HG03575 (cell line): Measurements from ENCODE around the gene TRMT10C.
"Not testable (repeated sequence)": the region's sequence is repeated elsewhere in the genome, so short reads cannot be mapped to it uniquely, and the experiment has no call there.

Experiments used
- ATAC-seq: cut with Tn5 transposase; IDR thresholded peaks from one replicate; pipeline ENCODE4 v1.9.1; 2021; ENCODE audit not compliant: unreplicated experiment, insufficient number of reproducible peaks, low FRiP score; ENCODE audit errors: extremely low read depth

Gene TRMT10C

GRCh38 chr3:101561630-101562328 lies at the start of gene TRMT10C:
Gene TRMT10C (plus strand): TSS chr3:101561868. CDS start chr3:101564782, 2,914 bp downstream.
- peak; percentile 91 for ATAC-seq

DNA sequence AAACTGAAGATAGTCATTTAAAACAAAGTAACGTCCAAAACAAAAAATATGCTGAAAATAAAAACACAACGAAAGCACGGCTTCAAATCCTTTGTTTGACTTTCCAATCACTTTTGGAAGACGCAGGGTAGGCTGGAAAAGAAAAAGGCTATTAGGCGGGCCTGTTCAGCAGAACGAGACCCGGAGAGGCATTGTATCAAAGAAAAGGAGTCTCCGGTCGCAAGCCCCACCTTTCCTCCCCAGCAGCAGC lies 49.3 kb upstream of the TRMT10C start:
- ATAC-seq, result no peak

- no peak for ATAC-seq
These were observed 48.8 kb upstream of the TRMT10C start, which contains the start of gene SENP7 for GRCh38 chr3:101512646-101513418. Gene SENP7 (minus strand): TSS chr3:101513212. CDS start chr3:101513130, 82 bp downstream.

- no peak for ATAC-seq
These were observed 48.2 kb upstream of the TRMT10C start for GRCh38 chr3:101513419-101513986.

DNA sequence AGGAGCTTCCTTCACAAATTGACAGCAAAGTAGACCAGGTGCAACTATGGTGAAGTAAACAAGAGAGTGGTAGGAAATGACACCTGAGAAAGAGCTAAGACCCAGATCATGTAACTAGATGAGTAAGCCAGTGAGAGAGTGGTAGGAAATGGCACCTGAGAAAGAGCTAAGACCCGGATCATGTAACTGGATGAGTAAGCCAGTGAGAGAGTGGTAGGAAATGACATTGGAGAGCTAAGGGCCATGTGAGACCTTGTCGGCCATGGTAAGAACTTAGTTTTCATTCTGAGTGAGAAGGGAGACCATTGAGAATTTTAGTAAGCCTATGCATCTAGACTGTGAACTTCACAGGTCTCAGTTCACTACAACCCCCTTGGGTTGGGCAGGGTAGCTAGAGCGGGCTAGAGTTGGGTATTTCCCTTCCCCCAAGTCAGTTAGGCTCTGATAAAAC lies 43.2 kb upstream of the TRMT10C start:
- peak; percentile 97 for ATAC-seq

DNA sequence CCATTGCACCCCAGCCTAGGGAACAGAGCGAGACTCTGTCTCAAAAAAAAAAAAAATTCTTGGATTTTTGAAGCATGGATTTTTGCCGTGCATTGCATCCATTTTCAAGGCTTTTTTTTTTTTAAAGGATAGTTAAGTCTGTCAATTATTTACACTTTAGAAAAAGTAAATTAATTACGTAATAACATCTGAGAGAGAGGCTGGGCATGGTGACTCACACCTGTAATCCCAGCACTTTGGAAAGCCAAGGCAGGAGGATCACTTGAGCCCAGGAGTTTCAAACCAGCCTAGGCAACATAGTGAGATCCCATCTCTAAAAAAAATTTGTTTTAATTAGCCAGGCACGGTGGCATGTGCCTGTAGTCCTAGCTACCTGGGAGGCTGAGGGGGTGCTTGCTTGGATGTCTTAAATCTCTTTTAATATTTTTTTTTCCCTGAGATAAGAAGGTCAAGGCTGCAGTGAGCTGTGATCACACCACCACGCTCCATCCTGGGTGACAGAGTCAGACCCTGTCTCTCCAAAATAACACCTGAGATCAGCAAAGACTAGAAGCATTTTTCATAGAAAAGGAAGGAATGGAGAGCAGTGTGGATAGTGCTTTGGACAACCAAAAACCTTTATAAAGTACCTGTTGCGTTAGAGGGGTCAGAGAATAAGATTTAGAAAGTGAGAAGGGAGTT lies 41.8 kb upstream of the TRMT10C start:
- ATAC-seq, result no peak

GRCh38 chr3:101521211-101521701 lies 40.4 kb upstream of the TRMT10C start:
- no peak for ATAC-seq

DNA sequence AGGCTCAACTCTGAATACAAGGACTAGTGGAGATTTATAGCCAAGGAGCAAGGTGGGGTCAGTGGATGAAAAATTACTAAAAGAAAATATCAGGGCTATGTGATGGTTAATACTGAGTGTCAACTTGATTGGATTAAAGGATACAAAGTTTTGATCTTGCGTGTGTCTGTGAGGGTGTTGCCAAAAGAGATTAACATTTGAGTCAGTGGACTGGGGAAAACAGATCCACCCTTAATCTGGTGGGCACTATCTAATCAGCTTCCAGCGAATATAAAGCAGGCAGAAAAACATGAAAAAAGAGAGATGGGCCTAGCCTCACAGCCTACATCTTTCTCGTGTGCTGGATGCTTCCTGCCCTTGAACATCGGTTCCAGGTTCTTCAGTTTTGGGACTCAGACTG lies 34.2 kb upstream of the TRMT10C start:
- ATAC-seq, result no peak

DNA sequence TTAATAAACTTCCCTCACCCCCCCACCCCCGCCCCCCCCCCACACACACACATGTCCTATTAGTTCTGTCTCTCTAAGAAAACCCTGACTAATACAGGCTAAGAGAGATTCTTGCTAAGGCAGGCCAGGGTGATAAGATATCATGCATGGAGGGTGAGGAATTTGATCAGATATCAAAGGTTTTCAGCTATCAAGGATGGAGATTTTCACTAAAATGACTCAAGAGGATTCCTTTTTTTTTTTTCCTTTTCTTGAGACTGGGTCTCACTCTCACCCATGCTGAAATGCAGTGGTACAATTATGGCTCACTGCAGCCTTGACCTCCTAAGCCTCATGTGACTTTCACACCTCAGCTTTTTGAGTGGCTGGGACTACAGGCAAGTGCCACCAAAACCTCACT lies 33.8 kb upstream of the TRMT10C start:
- ATAC-seq, result no peak

DNA sequence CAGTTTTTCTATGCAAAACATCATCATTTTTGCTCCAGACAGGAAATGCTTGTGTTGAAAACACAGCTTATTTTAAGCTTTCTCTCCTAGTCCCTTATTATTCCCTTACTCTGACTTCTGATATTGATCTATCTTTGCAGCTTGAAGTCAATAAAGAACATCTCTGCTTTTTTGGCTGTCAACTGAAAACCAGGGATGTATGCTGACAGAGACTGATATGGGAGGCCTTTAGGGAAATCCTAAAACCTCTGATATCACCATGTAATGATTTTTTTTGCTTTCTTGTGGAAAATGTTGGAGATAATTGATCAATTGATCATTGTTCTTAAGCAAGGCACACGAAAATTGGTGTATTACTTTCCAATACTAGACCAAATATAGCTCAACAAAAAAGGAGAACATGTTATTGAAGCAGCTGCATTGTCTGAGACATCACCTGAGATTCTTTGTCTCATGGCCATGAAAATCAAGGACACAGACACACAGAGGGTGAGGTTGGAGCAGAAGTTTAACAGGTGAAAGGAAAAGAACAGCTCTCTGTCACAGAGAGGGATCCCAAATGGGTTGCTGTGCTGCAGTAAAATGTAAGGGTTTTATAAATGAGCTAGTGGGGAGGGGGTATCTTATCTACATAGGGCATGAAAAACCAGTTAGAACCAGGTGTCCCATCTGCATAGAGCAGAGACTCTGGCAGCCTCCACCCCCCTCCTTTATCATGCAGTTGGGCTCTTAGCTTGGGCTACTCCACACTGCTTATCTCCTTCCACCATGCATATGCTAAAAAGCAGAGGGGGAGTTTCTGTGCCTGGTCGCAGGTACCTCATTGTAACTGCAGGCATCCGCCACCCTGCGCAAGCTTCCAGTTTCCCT lies 31.6 kb upstream of the TRMT10C start:
- ATAC-seq, result no peak

- no peak for ATAC-seq
These were observed 31.0 kb upstream of the TRMT10C start for GRCh38 chr3:101530686-101531047.

DNA sequence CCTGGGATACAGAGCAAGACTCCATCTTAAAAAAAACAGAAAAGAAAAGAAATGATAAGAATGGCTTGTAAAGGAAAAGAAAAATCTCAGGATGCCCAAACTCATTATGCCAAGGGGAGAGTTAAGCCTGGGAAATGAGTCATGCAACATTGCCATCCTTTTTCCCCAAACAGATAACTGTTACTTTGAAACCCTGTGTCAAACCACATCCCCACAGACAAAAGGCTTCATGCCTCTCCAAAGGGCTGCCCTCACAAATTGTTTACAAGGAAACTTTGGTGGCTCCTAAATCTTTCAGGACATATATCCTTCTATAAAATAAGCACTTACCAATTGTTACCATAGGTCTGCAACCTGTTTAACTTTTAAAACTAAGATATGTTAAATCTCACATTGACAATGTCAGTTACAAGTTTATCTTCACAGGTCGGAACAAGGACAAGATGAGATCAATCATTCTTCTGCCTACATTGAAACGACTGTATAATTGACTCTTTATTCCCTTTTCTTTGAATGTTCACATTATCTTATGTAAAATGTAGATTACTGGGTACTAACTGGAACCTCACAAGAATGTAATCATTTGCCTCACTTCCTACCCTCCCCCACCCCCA lies 30.1 kb upstream of the TRMT10C start:
- no peak for ATAC-seq

GRCh38 chr3:101532783-101533602 lies 28.7 kb upstream of the TRMT10C start:
- no peak for ATAC-seq

- no peak for ATAC-seq
These were observed 28.1 kb upstream of the TRMT10C start for GRCh38 chr3:101533603-101533968.

DNA sequence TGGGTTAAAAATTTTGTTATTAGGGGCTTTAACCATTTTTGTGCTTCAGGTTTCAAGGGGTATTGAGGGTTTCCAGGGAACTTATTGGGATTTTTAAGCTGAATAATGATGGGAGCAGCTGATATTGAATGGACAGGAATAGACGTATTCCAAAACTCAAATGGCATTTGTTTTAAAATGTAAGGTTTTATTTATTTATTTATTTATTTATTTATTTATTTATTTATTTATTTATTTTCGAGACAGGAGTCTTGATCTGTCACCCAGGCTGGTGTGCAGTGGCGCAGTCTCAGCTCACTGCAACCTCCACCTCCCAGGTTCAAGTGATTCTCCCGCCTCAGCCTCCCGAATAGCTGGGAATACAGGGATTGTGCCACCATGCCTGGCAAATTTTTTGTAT lies 26.4 kb upstream of the TRMT10C start:
- no peak for ATAC-seq

DNA sequence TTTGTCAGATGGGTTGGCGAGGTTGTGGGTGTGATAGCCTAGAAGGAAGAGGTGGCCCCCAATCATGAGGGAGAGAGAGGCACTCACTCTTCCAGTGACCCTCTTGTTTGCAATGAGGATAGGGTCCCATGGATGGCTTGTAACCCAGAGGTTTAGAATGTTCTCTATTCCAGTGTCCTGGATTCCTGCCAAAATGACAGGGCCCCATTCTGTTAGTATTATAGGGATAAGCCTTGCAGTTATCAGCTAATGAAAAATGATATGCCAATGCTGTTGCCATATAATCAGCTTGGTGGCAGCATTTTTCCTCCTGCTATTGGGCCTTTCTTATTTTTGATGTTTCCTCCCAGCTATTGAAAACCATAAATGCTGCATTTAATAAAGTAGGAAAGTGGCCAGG lies 25.4 kb upstream of the TRMT10C start:
- no peak for ATAC-seq

- not testable (repeated sequence) for ATAC-seq
These were observed 24.7 kb upstream of the TRMT10C start for GRCh38 chr3:101536955-101537354.

DNA sequence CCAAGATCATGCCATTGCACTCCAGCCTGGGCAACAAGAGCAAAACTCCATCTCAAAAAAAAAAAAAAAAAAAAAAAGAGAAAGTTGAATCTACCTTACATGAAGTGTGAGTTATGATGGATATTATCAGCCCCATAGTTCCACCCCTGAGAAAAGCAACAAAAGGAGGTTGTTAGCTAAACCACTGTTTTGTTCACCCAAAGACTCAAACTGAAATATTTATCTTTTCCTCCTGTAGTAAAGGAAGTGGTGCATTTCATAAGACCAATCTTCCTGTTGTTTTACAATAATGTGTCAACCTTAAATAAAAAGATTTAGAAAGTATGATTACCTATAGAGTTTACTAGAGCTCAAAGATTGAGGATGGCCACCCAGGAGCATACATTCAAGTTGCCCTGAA lies 18.7 kb upstream of the TRMT10C start:
- ATAC-seq, result no peak
